Gastroesophageal sphincter (tissue), 4 donors: ENCODE measurements around the gene DOK1. TPM values are rescaled to one million over a fixed set of nuclear protein-coding genes. Genes with fewer than 3 reads are reported as not detected.
"Not testable (repeated sequence)": the region's sequence is repeated elsewhere in the genome, so short reads cannot be mapped to it uniquely, and the experiment has no call there.

Experiments
- ATAC-seq: fragments of 150-250 bp; one replicate; pipeline ENCODE4 v1.9.1; 2016; ENCODE audit warnings: mild to moderate bottlenecking, moderate library complexity
- H3K27ac ChIP-seq, 4 donors: fragments of 200-600 bp; sonication (generic) in 3 of 4; 1 replicate in 3 of 4; 2 replicates in 1 of 4; pipeline ENCODE4 v1.5.1; 2016 to 2019
- H3K27me3 ChIP-seq: fragments of 200-600 bp; sonication (generic); one replicate; pipeline ENCODE4 v1.5.1; 2019
- H3K36me3 ChIP-seq, 2 donors: fragments of 200-600 bp; sonication (generic); one replicate each; pipeline ENCODE4 v1.5.1; 2019; ENCODE audit warnings: control low read depth in 1 of 2
- H3K4me1 ChIP-seq, 3 donors: fragments of 200-600 bp; sonication (generic); 1 replicate in 2 of 3; 2 replicates in 1 of 3; pipeline ENCODE4 v1.5.1; 2016 to 2019; ENCODE audit warnings: control low read depth in 2 of 3
- H3K4me3 ChIP-seq, 2 donors: fragments of 200-600 bp; sonication (generic); one replicate each; pipeline ENCODE4 v1.5.1; 2019; ENCODE audit warnings: mild to moderate bottlenecking in 1 of 2, moderate library complexity in 1 of 2
- H3K9me3 ChIP-seq, 3 donors: fragments of 200-600 bp; sonication (generic); one replicate each; pipeline ENCODE4 v1.5.1; 2017 to 2019; ENCODE audit warnings: control low read depth in 2 of 3
- CTCF ChIP-seq, 4 experiments: fragments of 200-600 bp in 2 of 4; fragments of 450-650 bp in 2 of 4; sonication (generic) in 1 of 4; IDR thresholded peaks; one replicate each; pipeline ENCODE4 v1.5.1; 2017 to 2019; ENCODE audit warnings: antibody characterized with exemption in 4 of 4, mild to moderate bottlenecking in 2 of 4, moderate library complexity in 2 of 4
- EP300 ChIP-seq: sonication (generic); formaldehyde crosslinking; IDR thresholded peaks from one replicate; pipeline ENCODE4 v1.6.1; 2017; ENCODE audit warnings: antibody characterized with exemption, mild to moderate bottlenecking
- POLR2A ChIP-seq, 2 donors: fragments of 450-650 bp; IDR thresholded peaks; one replicate each; pipeline ENCODE4 v1.6.1; 2017; ENCODE audit warnings: antibody characterized with exemption in 2 of 2, mild to moderate bottlenecking in 2 of 2, moderate library complexity in 1 of 2
- POLR2AphosphoS5 ChIP-seq: sonication (generic); formaldehyde crosslinking; IDR thresholded peaks from one replicate; pipeline ENCODE4 v1.6.1; 2017; ENCODE audit warnings: antibody characterized with exemption
- WGBS, 2 donors: methylation state at CpG; one replicate each; pipeline ENCODE4 v1.1.5; 2018; ENCODE audit warnings: low coverage in 1 of 2; 5-methylcytosine and 5-hydroxymethylcytosine counted together
- total RNA-seq, 4 donors: library from RNA; depleted of rRNA; stranded (reverse); fragments of >200 nt; gene quantifications; one replicate each; pipeline ENCODE4 v1.1.0, GENCODE V29; 2016

Gene DOK1
- total RNA-seq, 4 donors from 2014 or later: 16.3 to 28.8 (median 19.5) TPM

GRCh38 chr2:74556831-74557370 is 2.4 kb downstream of the DOK1 start:
- Histone ChIP-seq H3K36me3 (peaks cover 0 to 11% of the 10 kb centered on the region in 2 donors), H3K27me3 (peaks cover 21% of the 10 kb centered on the region), H3K9me3 (no peaks in the 10 kb centered on the region), H3K27ac (no peak overlapping the region), H3K4me1 (peaks cover 0 to 29% (median 10%) of the 10 kb centered on the region in 3 donors), H3K4me3 (no peak overlapping the region)
- TF ChIP-seq POLR2A (IDR thresholded peaks at IDR 0.05): no peak
- no peak for TF ChIP-seq CTCF (IDR thresholded peaks at IDR 0.05)
- no peak for TF ChIP-seq POLR2AphosphoS5
- no peak for TF ChIP-seq EP300
- ATAC-seq: no peak
- 83% methylated on average over 1 to 2 of the region's 6 CpGs for WGBS, 2 donors

GRCh38 chr2:74558284-74559230 is 4.0 kb downstream of the DOK1 start:
- TF ChIP-seq EP300 (no peak), CTCF (IDR thresholded peaks at IDR 0.05) (no peak), POLR2AphosphoS5 (no peak), POLR2A (IDR thresholded peaks at IDR 0.05) (no peak)
- WGBS, 2 donors: 50 to 60% methylated on average over 5 to 6 of the region's 7 CpGs
- H3K4me1 ChIP-seq: peaks cover 0 to 21% (median 7%) of the 10 kb centered on the region in 3 donors
- no peak for ATAC-seq
- peaks cover 0 to 11% of the 10 kb centered on the region in 2 donors for H3K36me3 ChIP-seq
- peaks cover 35% of the 10 kb centered on the region for H3K27me3 ChIP-seq
- no peaks in the 10 kb centered on the region for H3K9me3 ChIP-seq
- H3K27ac ChIP-seq: no peak overlapping the region
- H3K4me3 ChIP-seq: no peak overlapping the region

GRCh38 chr2:74559912-74560311 is 5.4 kb downstream of the DOK1 start:
- peaks cover 0 to 13% (median 7%) of the 10 kb centered on the region in 3 donors for H3K4me1 ChIP-seq
- peaks cover 0 to 11% of the 10 kb centered on the region in 2 donors for H3K36me3 ChIP-seq
- H3K27me3 ChIP-seq: peaks cover 37% of the 10 kb centered on the region
- WGBS, 2 donors: 20% methylated on average over 3 of the region's 5 CpGs; no CpG with 5 or more reads in 1 of the 2 donors
- H3K9me3 ChIP-seq: no peaks in the 10 kb centered on the region
- no peak overlapping the region for H3K27ac ChIP-seq
- ATAC-seq: no peak
- TF ChIP-seq CTCF (IDR thresholded peaks at IDR 0.05): no peak
- TF ChIP-seq EP300: no peak
- H3K4me3 ChIP-seq: no peak overlapping the region

GRCh38 chr2:74560591-74560990 is 6.1 kb downstream of the DOK1 start:
- Histone ChIP-seq H3K27ac (no peak overlapping the region), H3K27me3 (peaks cover 44% of the 10 kb centered on the region), H3K4me3 (no peak overlapping the region), H3K4me1 (peaks cover 0 to 6% (median 1%) of the 10 kb centered on the region in 3 donors), H3K9me3 (no peaks in the 10 kb centered on the region), H3K36me3 (peaks cover 0 to 11% of the 10 kb centered on the region in 2 donors)
- WGBS, 2 donors: 54% methylated on average over 5 of the region's 6 CpGs; no CpG with 5 or more reads in 1 of the 2 donors
- no peak for ATAC-seq
- TF ChIP-seq POLR2A (IDR thresholded peaks at IDR 0.05): no peak
- TF ChIP-seq CTCF (IDR thresholded peaks at IDR 0.05): no peak
- no peak for TF ChIP-seq EP300
- TF ChIP-seq POLR2AphosphoS5: no peak

GRCh38 chr2:74561022-74561421 is 6.5 kb downstream of the DOK1 start:
- not testable (repeated sequence) for H3K4me1 ChIP-seq, ATAC-seq, H3K4me3 ChIP-seq, H3K27ac ChIP-seq, H3K9me3 ChIP-seq, H3K36me3 ChIP-seq
- WGBS, 2 donors: 100% methylated on average over 1 of the region's 1 CpG
- peaks cover 46% of the 10 kb centered on the region for H3K27me3 ChIP-seq
